C4-2B (cell line): ENCODE data around the gene NCOR2.

Source experiments
- ZFX ChIP-seq: fragments of 450-650 bp; IDR thresholded peaks from 2 replicates; pipeline ENCODE4 v1.6.1; 2017
- TF ChIP-seq, protein P1 (sequence below): fragments of 450-650 bp; conservative IDR thresholded peaks from 2 replicates; pipeline ENCODE4 v1.5.1; 2017; ENCODE audit warnings: mild to moderate bottlenecking

DNA sequence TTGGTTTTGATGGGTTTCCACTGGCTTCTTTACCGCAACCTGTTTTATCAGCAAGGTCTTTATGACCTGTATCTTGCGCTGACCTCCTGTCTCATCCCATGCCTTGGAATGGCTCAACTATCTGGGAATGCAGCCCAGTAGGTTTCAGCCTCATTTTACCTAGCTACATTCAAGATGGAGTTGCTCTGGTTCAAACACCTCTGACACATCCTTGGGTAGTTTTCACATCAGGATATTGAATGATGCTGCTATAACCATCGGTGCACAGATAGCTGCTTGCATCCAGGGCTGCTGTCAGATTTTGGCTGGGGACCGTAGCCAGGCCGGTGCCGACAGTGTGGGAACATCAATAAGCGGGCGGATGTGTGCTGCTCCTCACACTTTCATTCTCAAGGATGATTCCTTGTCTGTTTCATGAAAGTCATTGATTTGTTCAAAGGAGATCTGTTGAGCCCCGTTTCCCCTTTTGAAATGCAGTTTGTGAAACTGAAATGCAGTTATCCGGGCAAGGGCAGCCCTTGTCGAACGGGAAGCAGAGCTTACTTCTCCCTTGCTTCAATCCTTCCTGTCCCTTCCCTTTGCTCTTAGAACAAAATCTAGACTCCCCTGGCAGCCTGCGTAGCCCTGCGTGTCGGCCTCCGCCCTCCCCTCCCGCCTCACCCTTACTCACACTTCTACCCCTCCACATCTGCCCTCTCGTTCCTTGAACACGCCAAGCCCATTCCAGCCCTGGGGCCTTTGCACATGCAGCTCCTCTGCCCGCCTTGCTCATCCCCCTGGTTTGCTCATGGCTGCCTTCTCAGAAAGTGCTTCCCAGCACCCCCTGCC, 49.2 kb upstream of the NCOR2 start:
- TF ChIP-seq, protein P1, sequence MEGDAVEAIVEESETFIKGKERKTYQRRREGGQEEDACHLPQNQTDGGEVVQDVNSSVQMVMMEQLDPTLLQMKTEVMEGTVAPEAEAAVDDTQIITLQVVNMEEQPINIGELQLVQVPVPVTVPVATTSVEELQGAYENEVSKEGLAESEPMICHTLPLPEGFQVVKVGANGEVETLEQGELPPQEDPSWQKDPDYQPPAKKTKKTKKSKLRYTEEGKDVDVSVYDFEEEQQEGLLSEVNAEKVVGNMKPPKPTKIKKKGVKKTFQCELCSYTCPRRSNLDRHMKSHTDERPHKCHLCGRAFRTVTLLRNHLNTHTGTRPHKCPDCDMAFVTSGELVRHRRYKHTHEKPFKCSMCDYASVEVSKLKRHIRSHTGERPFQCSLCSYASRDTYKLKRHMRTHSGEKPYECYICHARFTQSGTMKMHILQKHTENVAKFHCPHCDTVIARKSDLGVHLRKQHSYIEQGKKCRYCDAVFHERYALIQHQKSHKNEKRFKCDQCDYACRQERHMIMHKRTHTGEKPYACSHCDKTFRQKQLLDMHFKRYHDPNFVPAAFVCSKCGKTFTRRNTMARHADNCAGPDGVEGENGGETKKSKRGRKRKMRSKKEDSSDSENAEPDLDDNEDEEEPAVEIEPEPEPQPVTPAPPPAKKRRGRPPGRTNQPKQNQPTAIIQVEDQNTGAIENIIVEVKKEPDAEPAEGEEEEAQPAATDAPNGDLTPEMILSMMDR: no peak
- no peak for TF ChIP-seq ZFX
